Measurements from ENCODE around the gene LARGE1.

DNA sequence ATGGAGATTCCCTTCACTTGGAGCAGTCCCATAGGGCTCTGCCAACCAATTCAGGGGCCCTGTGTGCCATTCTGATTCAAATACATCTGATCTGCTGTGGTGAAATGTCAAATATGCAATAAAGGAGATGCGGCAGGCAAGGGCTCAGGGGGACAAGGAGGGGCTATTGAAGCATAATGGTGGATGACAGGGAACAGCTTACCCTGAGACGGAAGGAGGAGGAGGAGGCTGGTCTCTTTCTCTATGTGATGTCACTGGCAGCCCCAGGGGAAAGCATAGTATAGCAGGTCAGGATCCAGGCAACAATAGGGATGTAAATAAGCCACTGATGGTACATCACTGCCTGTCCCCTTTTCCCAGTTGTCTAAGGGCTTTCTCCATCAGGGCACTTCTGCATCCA, 511.2 kb downstream of the LARGE1 start:
- TF ChIP-seq, protein P1, sequence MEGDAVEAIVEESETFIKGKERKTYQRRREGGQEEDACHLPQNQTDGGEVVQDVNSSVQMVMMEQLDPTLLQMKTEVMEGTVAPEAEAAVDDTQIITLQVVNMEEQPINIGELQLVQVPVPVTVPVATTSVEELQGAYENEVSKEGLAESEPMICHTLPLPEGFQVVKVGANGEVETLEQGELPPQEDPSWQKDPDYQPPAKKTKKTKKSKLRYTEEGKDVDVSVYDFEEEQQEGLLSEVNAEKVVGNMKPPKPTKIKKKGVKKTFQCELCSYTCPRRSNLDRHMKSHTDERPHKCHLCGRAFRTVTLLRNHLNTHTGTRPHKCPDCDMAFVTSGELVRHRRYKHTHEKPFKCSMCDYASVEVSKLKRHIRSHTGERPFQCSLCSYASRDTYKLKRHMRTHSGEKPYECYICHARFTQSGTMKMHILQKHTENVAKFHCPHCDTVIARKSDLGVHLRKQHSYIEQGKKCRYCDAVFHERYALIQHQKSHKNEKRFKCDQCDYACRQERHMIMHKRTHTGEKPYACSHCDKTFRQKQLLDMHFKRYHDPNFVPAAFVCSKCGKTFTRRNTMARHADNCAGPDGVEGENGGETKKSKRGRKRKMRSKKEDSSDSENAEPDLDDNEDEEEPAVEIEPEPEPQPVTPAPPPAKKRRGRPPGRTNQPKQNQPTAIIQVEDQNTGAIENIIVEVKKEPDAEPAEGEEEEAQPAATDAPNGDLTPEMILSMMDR (IDR thresholded peaks at IDR 0.05) = no peak
- TF ChIP-seq POLR2A (IDR thresholded peaks at IDR 0.05) = no peak

Data from Peyer's patch (tissue), 4 donors.